SIG-M5 treated with dmso at 0.1 percent for 504 hours (cell line): Measurements from ENCODE around the gene NCOA1.

Source experiments
- DNase-seq: peaks from one replicate; lab custom pipeline; 2025; ENCODE audit not compliant: unreplicated experiment; lab: John Stamatoyannopoulos, UW

NCOA1 gene

GRCh38 chr2:24680196-24680595, 189.1 kb downstream of the NCOA1 start:
- no peak for DNase-seq

DNA sequence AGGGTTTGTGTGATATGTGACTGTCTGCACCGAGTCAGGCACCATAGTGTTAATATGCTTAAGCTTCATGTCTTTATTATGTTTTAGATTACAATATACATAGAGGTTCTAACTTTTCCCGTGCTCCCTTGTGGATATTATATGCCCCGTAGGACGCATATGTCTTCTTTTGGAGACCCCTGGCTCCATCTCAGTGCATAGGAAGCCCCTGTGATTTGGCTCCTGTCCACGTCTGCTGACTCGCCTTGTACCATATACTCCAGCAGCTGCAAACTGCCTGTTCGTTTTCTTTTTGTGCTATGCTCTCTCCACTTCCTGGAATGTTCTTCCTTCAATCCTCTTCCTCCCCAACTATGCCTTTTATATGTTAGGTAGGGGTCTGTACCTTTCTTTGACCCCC, 191.2 kb downstream of the NCOA1 start:
- no peak for DNase-seq

GRCh38 chr2:24683408-24683807, 192.4 kb downstream of the NCOA1 start:
- no peak for DNase-seq

GRCh38 chr2:24690524-24690923, 199.5 kb downstream of the NCOA1 start:
- no peak for DNase-seq

GRCh38 chr2:24691806-24692205, 200.8 kb downstream of the NCOA1 start:
- DNase-seq, result no peak

DNA sequence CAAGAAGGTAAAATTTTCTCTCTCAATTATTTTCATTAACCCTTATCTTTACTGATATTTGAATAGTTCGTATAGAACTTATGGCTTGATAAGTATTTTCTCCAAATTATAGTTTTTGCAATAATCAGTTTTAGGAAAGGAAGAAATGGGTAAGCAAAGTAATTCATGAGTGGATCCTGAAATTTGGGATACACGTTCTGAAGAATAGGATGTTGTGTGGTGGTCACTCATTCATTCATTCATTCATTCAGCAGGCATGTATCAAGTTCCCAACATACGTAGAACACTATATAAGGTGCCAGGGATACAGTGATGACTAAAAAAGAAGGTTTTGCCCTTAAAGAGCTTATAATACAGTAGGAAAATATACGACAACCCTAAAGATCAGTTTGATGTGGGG, 206.7 kb downstream of the NCOA1 start:
- no peak for DNase-seq

- no peak for DNase-seq
Measured at GRCh38 chr2:24702800-24703199, 211.7 kb downstream of the NCOA1 start.

DNA sequence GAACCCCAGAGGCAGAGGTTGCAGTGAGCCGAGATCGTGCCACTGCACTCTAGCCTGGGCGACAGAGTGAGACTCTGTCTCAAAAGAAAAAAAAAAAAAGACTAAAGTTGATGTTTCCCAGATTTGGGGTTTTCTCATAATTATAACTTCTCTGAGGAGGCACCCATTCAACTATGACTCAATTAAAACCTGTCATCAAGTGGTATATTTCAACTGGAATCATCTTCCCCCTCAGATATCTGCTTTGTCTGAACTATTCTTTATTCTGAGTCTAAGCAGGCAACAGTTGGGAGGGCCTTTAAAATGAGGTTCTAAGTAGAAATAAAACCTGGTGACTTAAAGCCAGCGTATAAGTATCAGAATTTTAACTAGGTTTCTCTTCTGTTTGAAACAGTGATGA, 213.6 kb downstream of the NCOA1 start:
- DNase-seq, result no peak

GRCh38 chr2:24707143-24707542, 216.1 kb downstream of the NCOA1 start:
- no peak for DNase-seq

GRCh38 chr2:24708537-24709152, 217.6 kb downstream of the NCOA1 start:
- DNase-seq, result no peak

- DNase-seq, result no peak
Measured at GRCh38 chr2:24710806-24711205, 219.8 kb downstream of the NCOA1 start.

DNA sequence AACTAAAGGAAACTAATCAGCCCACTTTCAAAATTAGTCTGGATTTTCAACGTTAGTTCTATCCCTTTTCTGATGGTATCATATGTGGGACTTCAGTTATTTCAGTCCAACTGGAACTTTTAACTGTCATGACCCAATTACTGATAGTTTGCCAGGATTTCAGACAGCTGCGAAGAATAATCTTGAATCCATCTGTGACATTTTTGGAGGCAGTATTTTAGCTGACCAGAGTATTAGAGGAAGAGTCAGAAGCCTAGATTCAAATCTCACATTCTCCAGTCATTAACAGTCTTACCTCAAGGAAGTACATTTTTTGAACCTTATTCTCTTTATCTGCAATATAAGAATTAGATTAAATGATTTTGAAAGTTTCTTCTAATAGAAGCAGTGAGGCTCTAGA, 220.8 kb downstream of the NCOA1 start:
- no peak for DNase-seq

DNA sequence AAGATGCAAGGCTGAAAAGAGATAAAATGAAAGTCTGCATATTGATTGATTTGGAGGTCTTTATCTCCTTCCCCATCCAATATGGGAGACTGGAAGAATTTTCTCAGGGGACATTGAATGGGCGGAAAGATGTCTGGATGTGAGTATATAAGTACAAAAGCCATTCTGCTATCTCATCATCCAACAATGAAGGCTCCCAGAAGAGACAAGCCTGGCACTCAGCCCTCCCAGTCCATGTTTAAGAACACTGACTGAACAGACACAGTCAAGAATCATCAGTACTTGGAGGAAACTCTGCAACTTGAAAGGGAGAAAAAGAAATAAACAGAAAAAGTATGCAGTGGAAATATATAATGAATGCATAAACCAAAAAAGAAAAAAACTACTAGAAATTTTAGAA, 221.2 kb downstream of the NCOA1 start:
- DNase-seq, result no peak

DNA sequence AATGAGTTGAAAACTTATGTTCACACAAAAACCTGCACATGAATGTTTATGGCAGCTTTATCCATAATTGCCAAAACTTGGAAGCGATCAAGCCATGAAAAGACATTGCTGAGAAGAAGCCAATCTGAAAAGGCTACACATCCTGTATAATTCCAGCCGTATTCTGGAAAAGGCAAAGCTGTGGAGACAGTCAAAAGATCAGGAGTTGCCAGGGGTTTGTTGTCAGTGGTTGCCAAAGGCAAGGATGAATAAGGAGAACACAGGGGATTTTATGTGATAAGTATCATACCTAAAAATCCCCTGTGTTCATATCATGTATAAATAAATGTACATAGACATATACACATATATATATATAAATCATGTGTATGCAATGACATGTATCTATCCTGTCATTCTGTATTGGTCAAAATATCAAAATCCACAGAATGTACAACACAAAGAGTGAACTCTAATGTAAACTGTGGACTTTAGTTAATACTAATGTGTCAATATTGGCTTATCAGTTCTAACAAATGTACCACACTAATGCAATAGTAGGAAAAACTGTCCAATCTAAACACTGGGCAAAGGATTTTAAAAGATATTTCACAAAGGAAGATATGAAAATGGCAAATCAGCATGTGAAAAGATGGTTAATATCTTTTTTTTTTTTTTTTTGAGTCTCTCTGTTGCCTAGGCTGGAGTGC, 226.4 kb downstream of the NCOA1 start:
- no peak for DNase-seq

DNA sequence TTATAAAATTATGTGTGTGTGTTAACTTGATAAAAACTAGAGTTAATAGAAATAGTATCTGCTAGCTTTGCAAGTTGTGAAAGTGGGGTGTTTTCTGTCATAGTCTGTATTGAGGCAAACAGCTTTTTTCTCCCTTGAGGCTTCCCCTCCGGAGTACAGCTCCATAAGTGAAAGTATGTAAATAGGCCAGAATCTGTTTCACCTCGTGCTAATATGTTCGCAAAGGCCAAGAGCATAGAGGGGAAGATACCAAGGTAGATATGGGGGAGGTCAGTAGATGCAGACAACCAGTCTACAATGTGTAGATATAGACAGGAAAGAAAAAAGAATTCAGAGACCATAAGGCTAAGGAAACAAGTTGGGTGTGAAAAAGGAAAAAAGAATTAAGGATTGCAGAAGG, 229.3 kb downstream of the NCOA1 start:
- no peak for DNase-seq

DNA sequence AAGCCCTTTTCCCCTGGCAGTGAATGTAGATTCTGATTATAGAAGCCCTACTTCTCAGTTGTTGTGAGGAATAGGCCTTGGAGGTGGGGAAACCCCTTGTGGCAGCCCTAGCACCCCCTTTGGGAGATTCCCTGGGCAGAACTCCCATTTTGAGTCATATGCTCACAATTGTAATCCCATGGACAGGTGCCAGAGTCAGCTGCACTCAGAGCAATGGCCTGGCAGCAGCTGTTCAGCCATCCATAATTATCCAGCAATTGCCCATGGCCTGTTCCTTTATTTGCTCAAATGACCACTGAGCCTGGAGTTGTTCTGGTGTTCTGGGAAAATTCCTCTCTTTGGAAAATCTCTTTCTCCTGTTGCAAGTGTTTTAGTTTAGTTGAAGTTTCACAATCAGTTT, 230.4 kb downstream of the NCOA1 start:
- DNase-seq, result no peak

DNA sequence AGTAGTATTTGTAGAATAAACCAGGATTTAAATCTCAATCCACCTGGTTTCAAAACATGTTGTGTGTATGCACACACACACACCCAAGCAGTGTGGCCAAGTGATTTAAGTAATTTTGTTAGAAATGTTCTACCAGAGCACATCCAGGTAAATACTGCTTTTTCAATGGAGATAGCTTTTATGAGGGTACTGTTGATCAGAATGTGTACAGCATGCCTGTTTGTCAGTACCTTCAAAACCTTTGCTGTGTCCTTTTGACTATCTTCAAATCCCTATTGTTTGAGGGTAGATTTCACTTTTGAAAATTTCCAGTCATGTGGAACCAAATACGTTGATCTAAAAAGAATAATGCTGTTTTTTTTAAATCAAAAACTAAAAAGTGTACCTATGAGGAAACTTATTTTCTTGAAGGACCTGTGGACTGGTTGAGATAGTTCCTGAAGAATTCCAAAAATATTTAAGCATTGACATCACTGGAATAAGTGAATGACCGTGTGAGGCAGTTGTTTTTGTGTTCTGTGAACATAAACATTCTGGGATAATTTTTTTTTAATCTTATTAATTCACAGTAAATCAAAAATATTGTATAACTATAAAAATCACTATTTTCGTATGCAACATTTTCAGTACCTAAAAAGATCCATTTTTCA, 231.2 kb downstream of the NCOA1 start:
- no peak for DNase-seq

GRCh38 chr2:24723191-24723590, 232.1 kb downstream of the NCOA1 start:
- no peak for DNase-seq

- no peak for DNase-seq
Measured at GRCh38 chr2:24723665-24724064, 232.6 kb downstream of the NCOA1 start.

- DNase-seq, result no peak
Measured at GRCh38 chr2:24724111-24724775, 233.2 kb downstream of the NCOA1 start.

DNA sequence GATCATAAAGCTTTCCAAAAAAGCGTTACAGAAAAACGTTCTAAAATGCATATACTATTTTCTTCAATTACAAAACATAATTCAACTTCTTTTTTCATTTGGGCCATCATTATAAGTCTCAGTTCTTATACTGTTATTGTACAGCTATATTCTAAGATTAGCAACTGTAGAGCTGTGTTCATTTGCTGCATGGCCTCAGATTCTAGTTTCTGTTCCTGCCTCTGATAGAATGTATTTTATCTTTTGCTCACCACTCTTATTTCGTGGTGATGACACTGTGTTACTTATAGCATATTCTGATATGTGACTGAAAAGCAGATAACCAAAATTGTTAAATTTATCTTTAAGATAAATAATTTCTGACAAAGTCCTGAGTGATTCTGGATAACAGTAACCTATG, 234.9 kb downstream of the NCOA1 start:
- no peak for DNase-seq

GRCh38 chr2:24730481-24730880, 239.4 kb downstream of the NCOA1 start:
- DNase-seq, result no peak
